Liver (tissue), 9 donors: ENCODE results near the gene TP53I3. TPM values are rescaled to one million over a fixed set of nuclear protein-coding genes. Genes with fewer than 3 reads are reported as not detected.

Experiments used
- DNase-seq: peaks from one replicate; pipeline ENCODE4 v3.0.0-alpha.2; 2017; ENCODE audit warnings: low spot score
- H3K27ac ChIP-seq, 2 donors: one replicate each; pipeline ENCODE4 v1.7.0; 2013; ENCODE audit warnings: inconsistent platforms in 2 of 2, low read length in 2 of 2, control low read depth in 1 of 2, low read depth in 1 of 2, mild to moderate bottlenecking in 1 of 2
- H3K27me3 ChIP-seq, 4 donors: one replicate each; pipeline versions ENCODE4 v1.6.1 to v1.7.0; 2013; ENCODE audit warnings: low read length in 3 of 4, inconsistent platforms in 1 of 4, mild to moderate bottlenecking in 1 of 4, moderate library complexity in 1 of 4; ENCODE audit not compliant: control insufficient read depth in 4 of 4, insufficient read depth in 4 of 4
- H3K36me3 ChIP-seq, 4 donors: one replicate each; pipeline versions ENCODE4 v1.6.1 to v1.7.0; 2013; ENCODE audit warnings: low read length in 3 of 4, mild to moderate bottlenecking in 3 of 4, low read depth in 1 of 4, moderate library complexity in 1 of 4; ENCODE audit not compliant: control insufficient read depth in 4 of 4, insufficient read depth in 3 of 4
- H3K4me1 ChIP-seq, 4 donors: one replicate each; pipeline versions ENCODE4 v1.6.1 to v1.7.0; 2013; ENCODE audit warnings: low read length in 3 of 4, mild to moderate bottlenecking in 3 of 4, moderate library complexity in 1 of 4; ENCODE audit not compliant: control insufficient read depth in 4 of 4, insufficient read depth in 4 of 4
- H3K4me3 ChIP-seq, 3 donors: one replicate each; pipeline versions ENCODE4 v1.6.1 to v1.7.0; 2013; ENCODE audit warnings: low read length in 3 of 3, control low read depth in 1 of 3, low read depth in 1 of 3, mild to moderate bottlenecking in 1 of 3
- H3K9ac ChIP-seq, 2 donors: one replicate each; pipeline ENCODE4 v1.7.0; 2013; ENCODE audit warnings: low read length in 2 of 2, mild to moderate bottlenecking in 2 of 2, moderate library complexity in 2 of 2, control low read depth in 1 of 2, low read depth in 1 of 2
- H3K9me3 ChIP-seq, 4 donors: one replicate each; pipeline versions ENCODE4 v1.6.1 to v1.7.0; 2013; ENCODE audit warnings: low read length in 3 of 4; ENCODE audit not compliant: control insufficient read depth in 4 of 4
- CTCF ChIP-seq: fragments of 150-350 bp; IDR thresholded peaks from 2 replicates; pipeline ENCODE4 v1.5.1; 2017; ENCODE audit warnings: improper control_type of control experiment, low read depth, low read length; ENCODE audit not compliant: missing input control
- FOXA1 ChIP-seq: IDR thresholded peaks from 2 replicates; pipeline ENCODE4 v1.6.1; 2016; ENCODE audit warnings: antibody characterized with exemption
- GABPA ChIP-seq, 2 donors: IDR thresholded peaks in 1 of 2; conservative IDR thresholded peaks in 1 of 2; 2 replicates each; pipeline ENCODE4 v1.6.1; 2016; ENCODE audit warnings: antibody characterized with exemption in 2 of 2, mild to moderate bottlenecking in 1 of 2, moderate library complexity in 1 of 2
- NR2F2 ChIP-seq: IDR thresholded peaks from 2 replicates; pipeline ENCODE4 v1.6.1; 2016; ENCODE audit warnings: antibody characterized with exemption
- REST ChIP-seq: IDR thresholded peaks from 2 replicates; pipeline ENCODE4 v1.6.1; 2016; ENCODE audit warnings: antibody characterized with exemption, mild to moderate bottlenecking
- RXRA ChIP-seq, 2 donors: IDR thresholded peaks; 2 replicates each; pipeline ENCODE4 v1.6.1; 2017 to 2018; ENCODE audit warnings: antibody characterized with exemption in 2 of 2, mild to moderate bottlenecking in 1 of 2
- TAF1 ChIP-seq: conservative IDR thresholded peaks from 2 replicates; pipeline ENCODE4 v1.6.1; 2016; ENCODE audit warnings: antibody characterized with exemption, mild to moderate bottlenecking
- WGBS: extraction: QIAGEN DNeasy Blood & Tissue Kit; methylation state at CpG from one replicate; pipeline ENCODE4 v1.1.7; 2013; 5-methylcytosine and 5-hydroxymethylcytosine counted together
- polyA plus RNA-seq, 2 donors: library from polyadenylated mRNA; stranded (reverse) in 1 of 2; unstranded in 1 of 2; fragments of 200-250 nt in 1 of 2; fragments of >200 nt in 1 of 2; fragmentation: Nextera tagmentation in 1 of 2; extraction: Ambion mirVana in 1 of 2; gene quantifications; one replicate each; pipeline versions ENCODE4 v1.2.1 to v1.2.3, GENCODE V29; 2013 to 2015
- total RNA-seq, 2 donors: library from RNA; depleted of rRNA; stranded (reverse); fragments of >200 nt; gene quantifications; one replicate each; pipeline ENCODE4 v1.2.3, GENCODE V29; 2014
- TF ChIP-seq, protein P1 (sequence below): IDR thresholded peaks from 2 replicates; pipeline ENCODE4 v1.6.1; 2016; ENCODE audit warnings: antibody characterized with exemption
- TF ChIP-seq, protein P2 (sequence below): IDR thresholded peaks from 2 replicates; pipeline ENCODE4 v1.6.1; 2016; ENCODE audit warnings: antibody characterized with exemption
- TF ChIP-seq, protein P3 (sequence below): IDR thresholded peaks from 2 replicates; pipeline ENCODE4 v1.6.1; 2016; ENCODE audit warnings: antibody characterized with exemption
- donor health status: healthy.
- donor health status: healthy.
- donor health status: healthy.
- donor health status: healthy.
- donor health status: healthy.

The TP53I3 gene
- total and polyA plus RNA-seq, 4 donors: 6.6 to 19.5 (median 10.7) TPM

DNA sequence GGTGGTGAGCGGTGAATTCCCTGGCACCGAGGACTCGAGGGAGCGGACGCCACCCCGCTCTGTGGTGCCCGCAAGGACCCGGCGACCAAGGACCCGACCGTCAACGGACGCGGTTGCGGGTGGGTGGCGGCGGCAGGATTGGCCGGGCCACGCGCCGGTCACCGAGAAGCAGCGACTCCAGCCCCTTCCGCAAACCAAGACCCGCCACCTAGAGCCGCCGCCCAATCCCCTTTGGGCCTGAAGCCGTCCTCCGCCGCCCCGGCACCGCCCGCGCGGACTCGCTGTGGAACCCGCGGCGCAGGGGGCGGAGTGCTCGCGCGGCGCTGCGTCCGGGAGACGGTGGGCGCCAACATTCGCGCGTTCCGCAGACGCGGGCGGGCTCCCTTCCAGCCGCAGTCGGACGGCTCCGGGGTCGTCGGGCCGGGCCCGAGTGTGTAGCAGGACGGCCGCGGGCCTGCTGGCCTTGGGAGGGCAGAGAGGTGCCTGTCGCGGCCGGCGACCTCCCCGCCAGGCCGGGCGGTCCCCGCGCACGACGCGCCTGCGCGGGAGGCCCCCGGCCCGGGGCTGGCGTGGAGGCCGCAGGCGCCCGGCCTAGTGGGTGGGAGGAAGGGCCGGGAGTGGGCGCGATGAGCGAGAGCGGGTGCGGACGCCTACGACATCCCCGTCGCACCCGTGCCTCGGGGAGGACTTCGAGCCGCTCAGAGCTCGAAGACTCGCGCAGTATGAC is 38.7 kb upstream of the TP53I3 start, which contains the start of the genes FAM228B and PFN4:
FAM228B (plus strand) TSS at position 275 of the 727 bp plus-strand sequence. CDS start 893 bp downstream, outside the sequence.
PFN4 (minus strand) TSS at position 140 of the 727 bp plus-strand sequence. CDS start 799 bp downstream, outside the sequence.
- DNase-seq: peak; percentile 80
- Histone ChIP-seq H3K36me3 (no peaks in the 10 kb centered on the region), H3K27ac (peak within 1 kb of the TSS; percentile 74 to 83), H3K9ac (peak within 1 kb of the TSS; percentile 79 to 84), H3K4me1 (peaks cover 0 to 11% (median 6%) of the 10 kb centered on the region in 4 donors), H3K4me3 (peak within 1 kb of the TSS; percentile 74 to 79 (median 75)), H3K27me3 (no peaks in the 10 kb centered on the region), H3K9me3 (no peaks in the 10 kb centered on the region)
- no peak for TF ChIP-seq NR2F2
- TF ChIP-seq, protein P1, sequence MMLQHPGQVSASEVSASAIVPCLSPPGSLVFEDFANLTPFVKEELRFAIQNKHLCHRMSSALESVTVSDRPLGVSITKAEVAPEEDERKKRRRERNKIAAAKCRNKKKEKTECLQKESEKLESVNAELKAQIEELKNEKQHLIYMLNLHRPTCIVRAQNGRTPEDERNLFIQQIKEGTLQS: no peak
- no peak for TF ChIP-seq RXRA (IDR thresholded peaks at IDR 0.05)
- TF ChIP-seq, protein P2, sequence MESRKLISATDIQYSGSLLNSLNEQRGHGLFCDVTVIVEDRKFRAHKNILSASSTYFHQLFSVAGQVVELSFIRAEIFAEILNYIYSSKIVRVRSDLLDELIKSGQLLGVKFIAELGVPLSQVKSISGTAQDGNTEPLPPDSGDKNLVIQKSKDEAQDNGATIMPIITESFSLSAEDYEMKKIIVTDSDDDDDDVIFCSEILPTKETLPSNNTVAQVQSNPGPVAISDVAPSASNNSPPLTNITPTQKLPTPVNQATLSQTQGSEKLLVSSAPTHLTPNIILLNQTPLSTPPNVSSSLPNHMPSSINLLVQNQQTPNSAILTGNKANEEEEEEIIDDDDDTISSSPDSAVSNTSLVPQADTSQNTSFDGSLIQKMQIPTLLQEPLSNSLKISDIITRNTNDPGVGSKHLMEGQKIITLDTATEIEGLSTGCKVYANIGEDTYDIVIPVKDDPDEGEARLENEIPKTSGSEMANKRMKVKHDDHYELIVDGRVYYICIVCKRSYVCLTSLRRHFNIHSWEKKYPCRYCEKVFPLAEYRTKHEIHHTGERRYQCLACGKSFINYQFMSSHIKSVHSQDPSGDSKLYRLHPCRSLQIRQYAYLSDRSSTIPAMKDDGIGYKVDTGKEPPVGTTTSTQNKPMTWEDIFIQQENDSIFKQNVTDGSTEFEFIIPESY: no peak
- TF ChIP-seq TAF1: no peak
- TF ChIP-seq GABPA (IDR thresholded peaks at IDR 0.05 in 1 of 2, conservative IDR thresholded peaks at IDR 0.05 in 1 of 2): no peak
- TF ChIP-seq, protein P3, sequence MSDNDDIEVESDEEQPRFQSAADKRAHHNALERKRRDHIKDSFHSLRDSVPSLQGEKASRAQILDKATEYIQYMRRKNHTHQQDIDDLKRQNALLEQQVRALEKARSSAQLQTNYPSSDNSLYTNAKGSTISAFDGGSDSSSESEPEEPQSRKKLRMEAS: no peak
- TF ChIP-seq CTCF: no peak
- TF ChIP-seq FOXA1: no peak
- TF ChIP-seq REST: no peak
- WGBS: 1% methylated on average over 103 of the region's 103 CpGs
